GM12891 (cell line): Measurements from ENCODE around the gene GGCX.

ENCODE experiments used
- SPI1 ChIP-seq: IDR thresholded peaks from 2 replicates; pipeline ENCODE4 v1.6.1; 2011; ENCODE audit warnings: low read depth, low read length, control low read depth
- TAF1 ChIP-seq: IDR thresholded peaks from 2 replicates; pipeline ENCODE4 v1.6.1; 2011; ENCODE audit warnings: low read depth, low read length, control low read depth

DNA sequence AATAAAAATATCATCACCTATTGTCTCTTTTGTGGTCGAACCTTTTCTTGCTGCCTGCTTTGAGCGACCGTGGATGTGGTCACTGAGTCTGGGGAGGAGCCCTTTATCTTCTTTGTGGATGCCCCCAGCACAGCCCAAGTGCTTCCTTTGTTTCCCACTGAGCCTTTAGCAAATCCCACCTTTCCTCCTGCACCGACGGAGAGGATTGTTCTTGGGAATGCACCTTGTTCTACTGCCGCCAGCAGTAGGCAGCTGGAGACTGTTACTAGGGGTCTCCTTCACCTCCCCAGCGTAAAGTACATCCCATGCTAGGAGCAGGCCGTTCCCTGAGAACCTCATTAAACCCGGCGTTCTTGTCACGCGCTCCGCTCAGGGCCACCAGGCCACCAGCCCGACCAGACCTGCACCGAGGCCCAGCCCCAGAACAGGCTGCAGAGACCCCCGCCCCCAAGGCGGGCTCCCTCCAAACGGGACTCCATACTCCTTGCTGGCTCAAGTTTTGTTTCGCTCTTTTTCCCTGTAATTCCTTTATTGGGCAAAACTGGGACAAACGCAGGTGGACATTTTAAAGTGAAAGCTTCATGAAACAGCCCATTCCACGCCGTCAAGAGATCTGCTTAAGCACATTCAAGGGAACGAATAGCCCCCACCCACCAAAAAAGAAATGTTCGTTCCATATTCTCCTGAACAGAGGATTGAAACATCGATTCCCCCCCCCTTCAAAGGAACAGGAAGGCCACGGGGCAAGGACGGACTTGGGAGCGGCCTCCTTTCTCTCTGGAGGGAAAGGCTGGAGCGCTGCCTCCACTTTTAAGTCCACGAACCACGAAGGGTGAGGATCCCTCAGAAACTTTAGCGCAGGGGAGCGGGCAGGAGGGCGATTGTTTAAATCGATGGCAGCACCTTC is 23.4 kb downstream of the GGCX start:
- TF ChIP-seq SPI1 (no peak), TAF1 (peak; percentile 53; the same call in 1 of the 2 replicates)
